Effector memory CD4-positive, alpha-beta T cell (primary cell): Measurements from ENCODE around the gene POLR2C.
"Not testable (repeated sequence)": the region's sequence is repeated elsewhere in the genome, so short reads cannot be mapped to it uniquely, and the experiment has no call there.

Experiments used
- DNase-seq, 3 donors: peaks; one replicate each; pipeline ENCODE4 v3.0.0-alpha.2; 2020
- H3K27ac ChIP-seq: 2 replicates; pipeline ENCODE4 v1.7.0; 2013; ENCODE audit warnings: mild to moderate bottlenecking, low read length, moderate library complexity; ENCODE audit not compliant: insufficient read depth, poor library complexity, severe bottlenecking
- H3K27me3 ChIP-seq: replicated peaks from 2 replicates; pipeline ENCODE4 v1.7.0; 2013; ENCODE audit warnings: mild to moderate bottlenecking, low read length; ENCODE audit not compliant: insufficient read depth, control insufficient read depth, poor library complexity, severe bottlenecking
- H3K36me3 ChIP-seq: 2 replicates; pipeline ENCODE4 v1.7.0; 2013; ENCODE audit warnings: mild to moderate bottlenecking, low read length, moderate library complexity; ENCODE audit not compliant: control insufficient read depth, insufficient read depth
- H3K4me1 ChIP-seq: 2 replicates; pipeline ENCODE4 v1.7.0; 2013; ENCODE audit warnings: low read length, mild to moderate bottlenecking; ENCODE audit not compliant: control insufficient read depth, insufficient read depth, poor library complexity, severe bottlenecking
- H3K4me3 ChIP-seq: 2 replicates; pipeline ENCODE4 v1.7.0; 2013; ENCODE audit warnings: low read length, low read depth, mild to moderate bottlenecking; ENCODE audit not compliant: insufficient read depth, poor library complexity, severe bottlenecking
- H3K9me3 ChIP-seq: 2 replicates; pipeline ENCODE4 v1.7.0; 2013; ENCODE audit warnings: mild to moderate bottlenecking, low read length, moderate library complexity; ENCODE audit not compliant: control insufficient read depth

POLR2C gene

GRCh38 chr16:57427824-57428223 is 34.7 kb upstream of the POLR2C start:
- no peaks in the 10 kb centered on the region for H3K27me3 ChIP-seq

GRCh38 chr16:57430955-57431354 is 31.5 kb upstream of the POLR2C start:
- Histone ChIP-seq H3K27me3 (no peaks in the 10 kb centered on the region), H3K4me1 (no peaks in the 10 kb centered on the region), H3K4me3 (no peak overlapping the region), H3K27ac (no peak overlapping the region), H3K9me3 (no peaks in the 10 kb centered on the region), H3K36me3 (peaks cover 63% of the 10 kb centered on the region)
- DNase-seq, result no peak

More at GRCh38 chr16:57427824-57428223, 34.7 kb upstream of the POLR2C start:
- DNase-seq, result no peak
- Histone ChIP-seq H3K36me3 (peaks cover 48% of the 10 kb centered on the region), H3K4me1 (no peaks in the 10 kb centered on the region), H3K9me3 (no peaks in the 10 kb centered on the region), H3K27ac (no peak overlapping the region), H3K4me3 (no peak overlapping the region)

DNA sequence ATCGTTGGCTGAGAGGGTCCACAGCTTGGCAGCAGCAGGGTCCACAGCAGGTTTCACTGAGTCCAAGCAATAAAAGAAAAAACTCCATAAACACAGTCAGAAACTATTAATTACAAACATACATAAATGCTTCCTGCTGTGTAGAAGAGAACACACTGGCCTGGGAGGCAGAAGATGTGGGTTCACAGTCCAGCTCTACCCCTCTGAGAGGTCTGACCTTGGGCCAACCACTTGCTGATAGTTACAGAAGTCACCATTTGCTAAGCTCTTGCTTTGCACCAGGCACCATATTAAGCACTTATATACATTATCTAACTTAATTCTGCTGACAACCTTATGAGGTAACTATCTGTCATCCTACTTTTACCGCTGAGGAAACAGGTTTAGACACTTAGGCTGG is 30.0 kb upstream of the POLR2C start:
- DNase-seq, result no peak
- no peak overlapping the region for H3K4me3 ChIP-seq
- peaks cover 63% of the 10 kb centered on the region for H3K36me3 ChIP-seq
- no peaks in the 10 kb centered on the region for H3K9me3 ChIP-seq
- no peaks in the 10 kb centered on the region for H3K4me1 ChIP-seq
- no peaks in the 10 kb centered on the region for H3K27me3 ChIP-seq
- H3K27ac ChIP-seq, result no peak overlapping the region

- H3K9me3 ChIP-seq, result no peaks in the 10 kb centered on the region
- H3K27ac ChIP-seq, result no peak overlapping the region
- H3K4me1 ChIP-seq, result no peaks in the 10 kb centered on the region
- DNase-seq, result no peak
- peaks cover 63% of the 10 kb centered on the region for H3K36me3 ChIP-seq
- no peaks in the 10 kb centered on the region for H3K27me3 ChIP-seq
- no peak overlapping the region for H3K4me3 ChIP-seq
These were observed 29.5 kb upstream of the POLR2C start for GRCh38 chr16:57432989-57433388.

DNA sequence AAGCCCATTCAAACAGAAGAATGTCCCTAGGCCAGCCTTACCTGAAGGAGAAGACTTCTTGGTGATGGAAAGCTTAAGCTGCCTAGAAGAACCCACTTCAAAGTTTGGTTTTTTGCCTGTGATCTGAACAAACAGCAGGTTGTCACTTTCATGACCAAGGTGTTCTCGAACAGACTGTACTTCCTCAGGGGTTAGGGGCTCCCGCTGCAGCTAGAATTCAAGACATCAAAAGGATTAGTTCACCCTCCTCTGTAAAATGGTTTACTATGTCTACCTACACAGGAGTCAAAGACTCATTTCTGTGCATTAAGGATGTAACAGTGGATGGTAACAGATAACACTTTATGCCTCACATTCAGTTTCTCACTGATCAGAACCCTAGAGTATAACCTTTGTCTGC is 28.5 kb upstream of the POLR2C start:
- Histone ChIP-seq H3K9me3 (no peaks in the 10 kb centered on the region), H3K27me3 (no peaks in the 10 kb centered on the region), H3K36me3 (peaks cover 62% of the 10 kb centered on the region), H3K4me3 (no peak overlapping the region), H3K4me1 (no peaks in the 10 kb centered on the region), H3K27ac (no peak overlapping the region)
- DNase-seq, result no peak

DNA sequence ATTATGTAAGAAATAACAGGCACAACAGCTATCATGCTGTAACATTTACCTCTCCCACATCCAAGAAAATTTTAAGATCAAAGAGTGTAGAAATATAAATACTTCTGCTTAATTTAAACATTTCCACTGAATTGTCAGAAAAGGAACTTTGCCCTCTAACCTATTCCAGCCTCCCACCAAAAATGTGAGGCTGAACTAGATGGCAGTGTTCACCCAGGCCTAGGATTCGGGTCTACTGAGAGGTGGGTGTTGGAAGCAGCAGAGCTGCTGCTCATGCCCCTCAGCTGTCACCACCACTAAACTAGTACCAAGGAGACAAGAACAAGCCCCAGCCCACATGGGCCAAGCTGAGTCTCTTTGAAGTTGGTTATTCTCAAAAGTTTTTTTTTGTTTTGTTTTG is 26.6 kb upstream of the POLR2C start:
- Histone ChIP-seq H3K36me3 (peaks cover 64% of the 10 kb centered on the region), H3K27me3 (no peaks in the 10 kb centered on the region), H3K4me3 (no peak overlapping the region), H3K4me1 (no peaks in the 10 kb centered on the region), H3K9me3 (peaks cover 4% of the 10 kb centered on the region), H3K27ac (no peak overlapping the region)
- DNase-seq, result no peak

- not testable (repeated sequence) for H3K27ac ChIP-seq, H3K27me3 ChIP-seq, H3K4me3 ChIP-seq, DNase-seq, H3K9me3 ChIP-seq, H3K4me1 ChIP-seq
- H3K36me3 ChIP-seq, result peaks cover 32% of the 10 kb centered on the region
These were observed 22.5 kb upstream of the POLR2C start for GRCh38 chr16:57439947-57440346.

DNA sequence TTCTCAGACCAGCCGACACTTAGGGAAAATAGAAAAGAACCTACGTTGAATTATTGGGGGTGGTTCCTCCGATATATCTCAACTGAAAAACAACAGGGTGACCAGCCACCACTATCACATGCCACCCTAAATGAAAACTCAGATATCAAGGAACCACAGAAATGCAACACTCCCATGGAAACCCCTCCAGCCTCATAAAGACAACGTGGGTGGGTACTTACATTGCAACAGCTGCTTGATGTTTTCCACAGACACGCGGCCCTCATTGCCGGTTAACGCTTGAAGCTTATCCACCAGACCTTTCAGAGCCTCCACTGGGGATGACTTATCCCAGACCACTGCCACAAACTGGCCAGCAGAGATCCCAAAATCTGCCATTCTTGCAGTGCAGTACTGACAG is 21.9 kb upstream of the POLR2C start:
- H3K4me1 ChIP-seq, H3K9me3 ChIP-seq, DNase-seq, H3K27ac ChIP-seq, H3K4me3 ChIP-seq, H3K27me3 ChIP-seq: not testable (repeated sequence)
- H3K36me3 ChIP-seq, result peaks cover 32% of the 10 kb centered on the region

DNA sequence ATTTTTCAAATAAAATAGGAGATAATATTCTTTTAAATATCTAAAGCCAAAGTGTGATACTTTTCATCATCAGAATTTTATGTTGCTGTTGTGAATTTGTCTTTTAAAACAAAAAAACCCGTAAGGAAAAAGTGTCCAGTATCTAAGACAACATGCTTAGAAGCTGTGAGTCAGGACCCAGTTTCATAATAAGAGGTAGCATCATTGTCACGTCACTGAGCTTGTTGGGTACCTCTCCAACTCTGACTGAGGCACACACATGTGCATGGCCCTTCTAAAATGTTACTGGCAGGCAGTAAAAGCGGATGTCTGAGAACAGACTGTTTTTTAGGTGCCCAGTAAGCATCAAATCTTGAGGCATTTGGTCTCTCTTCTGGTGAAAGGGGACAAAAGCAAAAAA is 17.8 kb upstream of the POLR2C start:
- H3K9me3 ChIP-seq, result peaks cover 4% of the 10 kb centered on the region
- H3K36me3 ChIP-seq, result peaks cover 14% of the 10 kb centered on the region
- no peak overlapping the region for H3K27ac ChIP-seq
- no peak overlapping the region for H3K4me3 ChIP-seq
- no peaks in the 10 kb centered on the region for H3K27me3 ChIP-seq
- H3K4me1 ChIP-seq, result peaks cover 3% of the 10 kb centered on the region
- DNase-seq, result no peak

DNA sequence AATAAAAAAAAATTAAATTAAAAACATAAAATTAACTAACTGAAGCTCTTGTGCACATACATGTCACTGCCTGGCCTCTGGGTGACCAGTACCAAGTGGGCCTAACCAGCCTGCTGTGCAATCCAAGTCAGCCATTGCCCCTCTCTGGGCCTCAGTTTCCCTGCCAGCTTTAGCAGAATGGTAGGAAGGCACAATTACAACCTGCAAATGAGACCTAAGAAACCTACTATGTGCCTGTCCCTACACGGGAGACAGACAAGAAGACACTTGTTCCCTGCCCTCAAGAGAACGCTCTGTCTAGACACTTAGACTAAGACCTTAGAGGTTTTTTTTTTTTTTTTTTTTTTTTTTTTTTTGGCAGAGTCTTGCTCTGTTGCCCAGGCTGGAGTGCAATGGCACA is 17.0 kb upstream of the POLR2C start:
- no peak overlapping the region for H3K27ac ChIP-seq

More for the DNA sequence above, 17.0 kb upstream of the POLR2C start:
- H3K27me3 ChIP-seq, result no peaks in the 10 kb centered on the region
- H3K4me3 ChIP-seq, result no peak overlapping the region
- no peak for DNase-seq
- H3K4me1 ChIP-seq, result peaks cover 3% of the 10 kb centered on the region
- H3K36me3 ChIP-seq, result peaks cover 6% of the 10 kb centered on the region
- no peaks in the 10 kb centered on the region for H3K9me3 ChIP-seq
